HG03354 (cell line): ENCODE data around the gene PASK.

Experiments
- ATAC-seq: cut with Tn5 transposase; IDR thresholded peaks from one replicate; pipeline ENCODE4 v1.9.1; 2021; ENCODE audit warnings: mild to moderate bottlenecking; ENCODE audit not compliant: unreplicated experiment, poor library complexity, severe bottlenecking

Gene PASK

GRCh38 chr2:241072151-241072550, 77.1 kb downstream of the PASK start:
- no peak for ATAC-seq

- ATAC-seq = no peak
These were observed 77.6 kb downstream of the PASK start for GRCh38 chr2:241071677-241072111.

- no peak for ATAC-seq
These were observed 78.2 kb downstream of the PASK start for GRCh38 chr2:241070811-241071676.

- no peak for ATAC-seq
These were observed 78.9 kb downstream of the PASK start for GRCh38 chr2:241070361-241070760.

- no peak for ATAC-seq
These were observed 79.4 kb downstream of the PASK start for GRCh38 chr2:241069821-241070281.

GRCh38 chr2:241068942-241069810, 80.1 kb downstream of the PASK start:
- ATAC-seq = no peak

GRCh38 chr2:241068136-241068941, 80.9 kb downstream of the PASK start:
- no peak for ATAC-seq

DNA sequence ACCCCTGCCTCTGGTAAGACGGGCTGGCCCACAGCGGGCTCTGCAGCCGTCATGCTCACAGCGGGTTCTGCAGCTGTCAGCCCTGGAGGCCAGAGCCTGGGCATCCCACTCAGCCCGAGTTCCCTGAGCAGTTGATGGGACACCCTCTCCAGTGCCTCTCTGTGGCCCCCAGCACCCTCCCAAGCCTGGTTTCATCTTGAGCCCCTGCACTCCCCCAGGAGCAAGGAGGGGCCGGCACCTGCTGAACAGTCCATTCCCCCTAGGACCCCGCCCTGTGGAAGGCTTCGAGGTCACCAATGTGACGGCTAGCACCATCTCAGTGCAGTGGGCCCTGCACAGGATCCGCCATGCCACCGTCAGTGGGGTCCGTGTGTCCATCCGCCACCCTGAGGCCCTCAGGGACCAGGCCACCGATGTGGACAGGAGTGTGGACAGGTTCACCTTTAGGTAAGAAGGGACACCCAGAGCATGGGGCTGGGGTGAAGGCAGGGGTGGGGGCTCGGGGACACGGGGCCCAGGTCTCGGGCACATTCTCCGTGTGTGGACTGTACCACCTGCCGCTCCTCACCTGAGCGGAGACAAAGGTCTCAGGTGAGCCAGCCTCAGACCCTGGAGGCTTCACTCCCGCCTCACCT, 81.7 kb downstream of the PASK start:
- no peak for ATAC-seq

- ATAC-seq = no peak
These were observed 82.4 kb downstream of the PASK start for GRCh38 chr2:241066893-241067341.

GRCh38 chr2:241066171-241066892, 82.9 kb downstream of the PASK start:
- no peak for ATAC-seq

DNA sequence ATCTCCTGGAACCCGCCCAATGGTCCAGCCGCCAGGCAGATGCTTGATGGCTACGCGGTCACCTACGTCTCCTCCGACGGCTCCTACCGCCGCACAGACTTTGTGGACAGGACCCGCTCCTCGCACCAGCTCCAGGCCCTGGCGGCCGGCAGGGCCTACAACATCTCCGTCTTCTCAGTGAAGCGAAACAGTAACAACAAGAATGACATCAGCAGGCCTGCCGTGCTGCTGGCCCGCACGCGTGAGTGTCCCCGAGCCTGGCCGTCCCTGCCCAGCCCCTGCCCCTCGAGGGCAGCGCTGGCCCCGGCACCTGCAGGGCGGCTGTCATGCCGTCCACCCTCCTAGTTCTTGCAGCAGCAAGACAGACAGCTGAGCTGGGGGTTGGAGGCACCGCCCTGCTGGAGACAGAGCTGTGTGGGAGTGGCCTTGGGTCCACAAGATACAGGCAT, 83.9 kb downstream of the PASK start:
- no peak for ATAC-seq

DNA sequence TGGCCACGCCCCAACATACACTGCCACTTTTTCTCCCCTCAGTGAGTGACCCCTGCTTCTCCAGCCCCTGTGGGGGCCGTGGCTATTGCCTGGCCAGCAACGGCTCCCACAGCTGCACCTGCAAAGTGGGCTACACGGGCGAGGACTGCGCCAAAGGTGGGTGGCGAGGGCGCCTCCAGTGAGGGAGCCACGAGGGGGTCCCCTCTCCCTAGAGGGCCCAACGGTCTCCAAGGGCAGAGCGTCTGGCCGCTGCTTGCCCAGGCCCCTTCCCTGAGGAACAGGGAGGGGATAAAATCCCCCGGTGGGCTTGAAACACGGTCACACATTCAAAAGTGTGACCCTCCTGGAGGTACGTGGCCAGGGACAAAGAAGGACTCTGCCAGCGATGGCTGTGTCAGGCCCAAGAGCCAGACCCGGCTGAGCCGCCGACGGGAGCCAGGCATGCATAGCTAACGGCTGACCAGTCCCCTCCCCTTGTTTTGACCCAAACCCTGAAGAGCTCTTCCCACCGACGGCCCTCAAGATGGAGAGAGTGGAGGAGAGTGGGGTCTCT, 84.4 kb downstream of the PASK start:
- ATAC-seq = no peak

DNA sequence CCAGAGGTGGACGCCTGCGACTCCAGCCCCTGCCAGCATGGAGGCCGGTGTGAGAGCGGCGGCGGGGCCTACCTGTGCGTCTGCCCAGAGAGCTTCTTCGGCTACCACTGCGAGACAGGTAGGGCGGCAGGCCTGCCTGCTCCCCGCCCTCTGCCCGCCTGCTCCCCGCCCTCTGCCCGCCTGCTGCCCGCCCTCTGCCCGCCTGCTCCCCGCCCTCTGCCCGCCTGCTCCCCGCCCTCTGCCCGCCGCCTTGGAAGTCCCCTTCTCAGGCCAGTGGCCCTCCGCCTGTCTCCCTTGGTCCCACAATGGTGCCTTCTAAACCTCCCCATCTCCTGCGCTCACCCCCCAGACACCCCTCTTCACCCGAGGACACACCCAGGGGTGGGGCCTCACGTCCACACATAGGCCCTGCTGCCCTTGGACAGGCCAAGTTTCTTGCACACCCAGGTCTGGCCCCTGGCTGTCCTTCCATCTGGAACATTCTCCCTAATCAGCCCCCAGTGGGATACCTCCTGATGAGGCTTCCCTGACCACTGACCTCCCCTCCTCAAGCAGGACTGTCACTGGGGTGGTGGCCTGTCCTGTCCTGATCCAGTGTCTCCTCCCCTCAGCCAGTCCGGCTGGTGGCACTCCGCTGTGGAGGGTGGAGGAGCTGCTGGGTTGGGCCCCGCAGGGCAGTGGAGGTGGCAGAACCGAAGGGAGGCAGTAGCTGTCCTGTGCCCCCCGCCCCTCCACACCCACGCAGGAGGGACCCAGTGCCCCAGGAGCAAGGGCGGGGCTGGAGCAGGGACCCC, 85.1 kb downstream of the PASK start:
- ATAC-seq = no peak

DNA sequence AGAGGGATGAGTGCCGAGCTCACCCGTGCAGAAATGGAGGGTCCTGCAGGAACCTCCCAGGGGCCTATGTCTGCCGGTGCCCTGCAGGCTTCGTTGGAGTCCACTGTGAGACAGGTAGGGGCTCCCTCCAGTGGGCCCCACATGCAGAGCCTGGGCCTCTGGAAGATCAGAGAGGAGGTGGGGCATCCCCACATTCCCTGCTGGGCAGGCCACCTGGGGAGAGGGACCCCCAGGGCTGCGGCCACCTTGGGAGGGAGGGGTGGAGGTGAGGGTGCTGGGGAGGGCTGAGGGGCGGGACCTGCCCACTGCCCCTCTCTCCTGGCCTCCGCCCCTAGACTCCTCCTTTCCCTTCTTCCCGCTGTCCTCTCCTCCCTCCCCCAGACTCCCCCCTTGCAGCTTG, 85.7 kb downstream of the PASK start:
- ATAC-seq = no peak

- ATAC-seq = no peak
These were observed 86.2 kb downstream of the PASK start for GRCh38 chr2:241063093-241063551.

- no peak for ATAC-seq
These were observed 86.7 kb downstream of the PASK start for GRCh38 chr2:241062389-241063092.

GRCh38 chr2:241061275-241061674, 88.0 kb downstream of the PASK start:
- ATAC-seq = no peak
